Cardiac fibroblast (primary cell): Measurements from ENCODE around the gene ARHGEF38.
A peak's percentile ranks its signal among the peaks of the same experiment; 100 is the strongest.
"Not testable (repeated sequence)": the region's sequence is repeated elsewhere in the genome, so short reads cannot be mapped to it uniquely, and the experiment has no call there.

Experiments used
- DNase-seq, 2 donors: peaks; one replicate each; pipeline versions ENCODE4 v3.0.0 to v3.0.0-alpha.2; 2010; ENCODE audit warnings: low read depth in 2 of 2
- H3K4me3 ChIP-seq, 2 donors: replicated peaks in 1 of 2; 1 replicate in 1 of 2; 2 replicates in 1 of 2; pipeline ENCODE4 v1.5.1; 2011; ENCODE audit warnings: low read depth in 2 of 2, low read length in 2 of 2, mild to moderate bottlenecking in 2 of 2, moderate library complexity in 1 of 2
- TF ChIP-seq, protein P1 (sequence below): IDR thresholded peaks from one replicate; pipeline ENCODE4 v1.5.1; 2011; ENCODE audit warnings: low read depth, mild to moderate bottlenecking, low read length, inconsistent platforms

Gene ARHGEF38

DNA sequence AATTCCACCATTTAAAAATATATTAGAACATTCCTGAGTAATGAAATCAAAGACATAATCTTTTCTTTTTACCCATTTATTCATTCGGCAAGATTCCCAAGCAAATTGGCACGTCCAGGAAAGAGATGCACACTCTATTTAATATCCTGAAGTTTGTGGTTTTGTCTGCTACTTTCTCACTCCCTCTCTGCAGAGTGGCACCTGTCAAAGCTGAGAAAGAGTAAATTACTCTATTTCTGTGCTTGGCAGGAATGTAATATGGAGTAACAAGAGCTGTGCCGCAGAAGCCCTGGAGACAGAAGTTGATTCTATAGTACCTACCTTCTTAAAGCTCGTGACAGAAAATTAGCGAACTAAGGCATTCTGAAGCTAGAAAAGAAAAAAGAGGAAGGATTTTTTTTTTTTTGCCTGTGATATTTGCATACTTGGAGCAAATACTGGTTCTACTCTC is 161.7 kb downstream of the ARHGEF38 start:
- no peak overlapping the region for H3K4me3 ChIP-seq
- DNase-seq, result peak in 1 of 2 donors; percentile 29
- TF ChIP-seq, protein P1, sequence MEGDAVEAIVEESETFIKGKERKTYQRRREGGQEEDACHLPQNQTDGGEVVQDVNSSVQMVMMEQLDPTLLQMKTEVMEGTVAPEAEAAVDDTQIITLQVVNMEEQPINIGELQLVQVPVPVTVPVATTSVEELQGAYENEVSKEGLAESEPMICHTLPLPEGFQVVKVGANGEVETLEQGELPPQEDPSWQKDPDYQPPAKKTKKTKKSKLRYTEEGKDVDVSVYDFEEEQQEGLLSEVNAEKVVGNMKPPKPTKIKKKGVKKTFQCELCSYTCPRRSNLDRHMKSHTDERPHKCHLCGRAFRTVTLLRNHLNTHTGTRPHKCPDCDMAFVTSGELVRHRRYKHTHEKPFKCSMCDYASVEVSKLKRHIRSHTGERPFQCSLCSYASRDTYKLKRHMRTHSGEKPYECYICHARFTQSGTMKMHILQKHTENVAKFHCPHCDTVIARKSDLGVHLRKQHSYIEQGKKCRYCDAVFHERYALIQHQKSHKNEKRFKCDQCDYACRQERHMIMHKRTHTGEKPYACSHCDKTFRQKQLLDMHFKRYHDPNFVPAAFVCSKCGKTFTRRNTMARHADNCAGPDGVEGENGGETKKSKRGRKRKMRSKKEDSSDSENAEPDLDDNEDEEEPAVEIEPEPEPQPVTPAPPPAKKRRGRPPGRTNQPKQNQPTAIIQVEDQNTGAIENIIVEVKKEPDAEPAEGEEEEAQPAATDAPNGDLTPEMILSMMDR, result no peak

- DNase-seq, result peak in 1 of 2 donors; percentile 30
- TF ChIP-seq, protein P1, result no peak
- H3K4me3 ChIP-seq, result no peak overlapping the region
Measured at GRCh38 chr4:105714932-105715331, 162.5 kb downstream of the ARHGEF38 start.

GRCh38 chr4:105715692-105716278 is 163.4 kb downstream of the ARHGEF38 start:
- TF ChIP-seq, protein P1, result peak; percentile 39
- DNase-seq, result peak; percentile 61 to 68
- H3K4me3 ChIP-seq, result no peak overlapping the region

GRCh38 chr4:105719204-105719603 is 166.8 kb downstream of the ARHGEF38 start:
- no peak overlapping the region for H3K4me3 ChIP-seq
- TF ChIP-seq, protein P1, result no peak
- DNase-seq, result no peak

- no peak overlapping the region for H3K4me3 ChIP-seq
- TF ChIP-seq, protein P1, result no peak
- no peak for DNase-seq
Measured at GRCh38 chr4:105725623-105726022, 173.2 kb downstream of the ARHGEF38 start.

- not testable (repeated sequence) for DNase-seq, H3K4me3 ChIP-seq
Measured at GRCh38 chr4:105729895-105730294, 177.5 kb downstream of the ARHGEF38 start.
